IMR-90 (cell line): Measurements from ENCODE around the gene SLC17A3. TPM values are rescaled to one million over a fixed set of nuclear protein-coding genes. Genes with fewer than 3 reads are reported as not detected.

Source experiments
- ATAC-seq: fragments of 200-7000 bp; cut with Tn5 transposase; 2 replicates; pipeline ENCODE4 v1.9.1; 2020; ENCODE audit warnings: low read depth, mild to moderate bottlenecking, moderate library complexity
- BruUV-seq: library from RNA; stranded (reverse); fragments of 400-500 nt; replicated peaks from 2 replicates; lab custom pipeline; 2021; lab: Mats Ljungman, UMichigan
- CTCF ChIA-PET: fragments of 300-600 bp; formaldehyde crosslinking; extraction: SDS; loops from one replicate; lab custom pipeline; 2021; ENCODE audit warnings: antibody characterized with exemption; lab: Yijun Ruan, JAX
- POLR2A ChIA-PET: fragments of 300-600 bp; sonication (Branson Sonifier 250); formaldehyde crosslinking; loops from one replicate; lab custom pipeline; 2022; ENCODE audit warnings: antibody characterized with exemption; ENCODE audit not compliant: unreplicated experiment; lab: Charles Lee
- DNase-seq: peaks from one replicate; pipeline ENCODE4 v3.0.0; 2013
- H2AFZ ChIP-seq: replicated peaks from 2 replicates; pipeline ENCODE3; 2013; ENCODE audit warnings: low read length, mild to moderate bottlenecking; ENCODE audit not compliant: poor library complexity
- H2AK5ac ChIP-seq: 2 replicates; pipeline ENCODE4 v1.6.1; 2013; ENCODE audit warnings: low read depth, low read length, inconsistent platforms
- H2AK9ac ChIP-seq: replicated peaks from 2 replicates; pipeline ENCODE3; 2013; ENCODE audit warnings: mild to moderate bottlenecking, low read depth, low read length, moderate library complexity; ENCODE audit not compliant: poor library complexity
- H2BK120ac ChIP-seq: 2 replicates; pipeline ENCODE4 v1.6.1; 2013; ENCODE audit warnings: low read depth, low read length, inconsistent platforms
- H2BK15ac ChIP-seq: 3 replicates; pipeline ENCODE4 v1.6.1; 2013; ENCODE audit warnings: low read depth, low read length, inconsistent platforms
- H2BK20ac ChIP-seq: 2 replicates; pipeline ENCODE4 v1.6.1; 2013; ENCODE audit warnings: low read depth, mild to moderate bottlenecking, inconsistent platforms, low read length, moderate library complexity
- H2BK5ac ChIP-seq: 2 replicates; pipeline ENCODE4 v1.6.1; 2013; ENCODE audit warnings: mild to moderate bottlenecking, low read depth, low read length, inconsistent platforms; ENCODE audit not compliant: poor library complexity, severe bottlenecking
- H3K14ac ChIP-seq: replicated peaks from 2 replicates; pipeline ENCODE4 v1.6.1; 2013; ENCODE audit warnings: low read depth, low read length, inconsistent platforms
- H3K18ac ChIP-seq: 2 replicates; pipeline ENCODE4 v1.6.1; 2013; ENCODE audit warnings: low read depth, low read length, control low read depth
- H3K23ac ChIP-seq: 2 replicates; pipeline ENCODE4 v1.6.1; 2013; ENCODE audit warnings: low read depth, low read length, inconsistent platforms
- H3K27ac ChIP-seq: 2 replicates; pipeline ENCODE4 v1.5.1; 2013; ENCODE audit warnings: mild to moderate bottlenecking, control low read depth, low read length; ENCODE audit not compliant: insufficient read depth
- H3K27me3 ChIP-seq: 2 replicates; pipeline ENCODE4 v1.6.1; 2013; ENCODE audit warnings: low read length; ENCODE audit not compliant: control insufficient read depth, insufficient read depth
- H3K36me3 ChIP-seq: 2 replicates; pipeline ENCODE4 v1.6.1; 2013; ENCODE audit warnings: low read length, mixed read lengths; ENCODE audit not compliant: control insufficient read depth, insufficient read depth
- H3K4ac ChIP-seq: 2 replicates; pipeline ENCODE4 v1.6.1; 2013; ENCODE audit warnings: low read depth, low read length, inconsistent platforms
- H3K4me1 ChIP-seq: 2 replicates; pipeline ENCODE4 v1.6.1; 2013; ENCODE audit warnings: low read length, mixed read lengths; ENCODE audit not compliant: control insufficient read depth, insufficient read depth
- H3K4me2 ChIP-seq: 2 replicates; pipeline ENCODE4 v1.6.1; 2013; ENCODE audit warnings: low read depth, mild to moderate bottlenecking, control low read depth, low read length, moderate library complexity
- H3K4me3 ChIP-seq: 2 replicates; pipeline ENCODE4 v1.5.1; 2013; ENCODE audit warnings: low read depth, mild to moderate bottlenecking, control low read depth, low read length, moderate library complexity; ENCODE audit not compliant: insufficient read depth
- H3K56ac ChIP-seq: 2 replicates; pipeline ENCODE4 v1.6.1; 2013; ENCODE audit warnings: low read length, inconsistent platforms; ENCODE audit not compliant: insufficient read depth; ENCODE audit errors: extremely low read depth
- H3K79me1 ChIP-seq, 2 experiments: 2 replicates each; pipeline ENCODE4 v1.6.1; 2013; ENCODE audit warnings: low read length in 2 of 2, inconsistent platforms in 1 of 2, low read depth in 1 of 2
- H3K9ac ChIP-seq: 2 replicates; pipeline ENCODE4 v1.6.1; 2013; ENCODE audit warnings: low read depth, low read length, control low read depth
- H3K9me1 ChIP-seq: 2 replicates; pipeline ENCODE4 v1.6.1; 2013; ENCODE audit warnings: low read length, inconsistent platforms; ENCODE audit not compliant: insufficient read depth
- H3K9me3 ChIP-seq: 2 replicates; pipeline ENCODE4 v1.6.1; 2013; ENCODE audit warnings: low read length; ENCODE audit not compliant: control insufficient read depth, insufficient read depth
- H4K20me1 ChIP-seq: 2 replicates; pipeline ENCODE4 v1.6.1; 2013; ENCODE audit warnings: low read length, inconsistent platforms; ENCODE audit not compliant: insufficient read depth
- H4K5ac ChIP-seq: 2 replicates; pipeline ENCODE4 v1.6.1; 2013; ENCODE audit warnings: mild to moderate bottlenecking, low read depth, low read length, control low read depth
- H4K8ac ChIP-seq, 2 experiments: 2 replicates each; pipeline ENCODE4 v1.6.1; 2013; ENCODE audit warnings: low read depth in 2 of 2, low read length in 2 of 2, control low read depth in 1 of 2, inconsistent platforms in 1 of 2
- H4K91ac ChIP-seq: 2 replicates; pipeline ENCODE4 v1.6.1; 2013; ENCODE audit warnings: low read depth, low read length, inconsistent platforms; ENCODE audit not compliant: insufficient read depth
- BHLHE40 ChIP-seq: fragments of 150-350 bp; IDR thresholded peaks from 2 replicates; pipeline ENCODE4 v1.6.1; 2016; ENCODE audit warnings: mild to moderate bottlenecking, low read depth, low read length
- CEBPB ChIP-seq: IDR thresholded peaks from 2 replicates; pipeline ENCODE4 v1.6.1; 2012; ENCODE audit warnings: low read depth, low read length, improper control_type of control experiment
- CHD1 ChIP-seq: IDR thresholded peaks from 2 replicates; pipeline ENCODE4 v1.6.1; 2012; ENCODE audit warnings: low read depth, low read length, improper control_type of control experiment
- FOS ChIP-seq: fragments of 150-350 bp; IDR thresholded peaks from 2 replicates; pipeline ENCODE4 v1.6.1; 2016; ENCODE audit warnings: low read depth, low read length
- MAFK ChIP-seq: IDR thresholded peaks from 2 replicates; pipeline ENCODE4 v1.6.1; 2012; ENCODE audit warnings: low read depth, low read length, improper control_type of control experiment
- MAZ ChIP-seq: IDR thresholded peaks from 2 replicates; pipeline ENCODE4 v1.6.1; 2012; ENCODE audit warnings: low read depth, mild to moderate bottlenecking, low read length, improper control_type of control experiment, moderate library complexity, borderline replicate concordance
- MXI1 ChIP-seq: IDR thresholded peaks from 2 replicates; pipeline ENCODE4 v1.6.1; 2012; ENCODE audit warnings: low read depth, mild to moderate bottlenecking, low read length, moderate library complexity, borderline replicate concordance
- NFE2L2 ChIP-seq: fragments of 150-350 bp; IDR thresholded peaks from 2 replicates; pipeline ENCODE4 v1.6.1; 2016; ENCODE audit warnings: low read depth, mild to moderate bottlenecking, low read length
- POLR2A ChIP-seq: IDR thresholded peaks from 2 replicates; pipeline ENCODE4 v1.6.1; 2012; ENCODE audit warnings: mild to moderate bottlenecking, low read depth, low read length
- RAD21 ChIP-seq: IDR thresholded peaks from 2 replicates; pipeline ENCODE4 v1.6.1; 2012; ENCODE audit warnings: low read length, improper control_type of control experiment
- RCOR1 ChIP-seq: IDR thresholded peaks from 2 replicates; pipeline ENCODE4 v1.6.1; 2012; ENCODE audit warnings: mild to moderate bottlenecking, low read length, improper control_type of control experiment; ENCODE audit not compliant: insufficient replicate concordance
- RFX5 ChIP-seq: IDR thresholded peaks from 2 replicates; pipeline ENCODE4 v1.8.0; 2012; ENCODE audit warnings: low read depth, mild to moderate bottlenecking, low read length, moderate library complexity
- SMC3 ChIP-seq: fragments of 150-350 bp; IDR thresholded peaks from 2 replicates; pipeline ENCODE4 v1.6.1; 2016; ENCODE audit warnings: low read depth, mild to moderate bottlenecking, antibody characterized with exemption, low read length, moderate library complexity
- WGBS, 2 experiments: methylation state at CpG; one replicate each; pipeline versions ENCODE4 v1.1.5 to v1.1.7; 2013; ENCODE audit warnings: missing lambda C conversion rate in 2 of 2; ENCODE audit not compliant: insufficient read length in 1 of 2; ENCODE audit errors: extremely low coverage in 2 of 2; 5-methylcytosine and 5-hydroxymethylcytosine counted together
- dilution Hi-C: fragments of 300-500 bp; cut with HindIII; formaldehyde crosslinking; loops from one replicate; pipeline ENCODE4 v1.14.3; 2018; ENCODE audit warnings: low sequenced_read_pairs; ENCODE audit not compliant: unreplicated experiment
- in situ Hi-C: fragments of 300-500 bp; cut with MboI; formaldehyde crosslinking; loops from 3 replicates; pipeline ENCODE4 v1.14.3; 2019; ENCODE audit warnings: low sequenced_read_pairs, inconsistent platforms, mixed read lengths
- intact Hi-C: fragments of 100-400 bp; cut with micrococcal nuclease; formaldehyde crosslinking; loops from 2 replicates; pipeline ENCODE4 v1.10.0; 2022
- polyA plus RNA-seq, 3 experiments: library from polyadenylated mRNA; depleted of rRNA; stranded (reverse); fragments of >200 nt; gene quantifications; 2 replicates each; pipeline ENCODE4 v1.2.3, GENCODE V29; 2012; ENCODE audit warnings: low replicate concordance in 1 of 3
- total RNA-seq: library from RNA; depleted of rRNA; stranded (reverse); fragments of >200 nt; gene quantifications from 2 replicates; pipeline ENCODE4 v1.2.3, GENCODE V29; 2012
- TF ChIP-seq, protein P1 (sequence below): fragments of 150-350 bp; IDR thresholded peaks from 2 replicates; pipeline ENCODE4 v1.6.1; 2016; ENCODE audit warnings: low read depth, mild to moderate bottlenecking, low read length, moderate library complexity, borderline replicate concordance
- TF ChIP-seq, protein P2 (sequence below): fragments of 150-350 bp; IDR thresholded peaks from 2 replicates; pipeline ENCODE4 v1.6.1; 2017; ENCODE audit warnings: mild to moderate bottlenecking, antibody characterized with exemption, low read length, low read depth
- TF ChIP-seq, protein P3 (sequence below): conservative IDR thresholded peaks from 2 replicates; pipeline ENCODE4 v1.5.1; 2012; ENCODE audit warnings: mild to moderate bottlenecking, low read depth, low read length, improper control_type of control experiment

The SLC17A3 gene
- total and polyA plus RNA-seq, 2 of the 4 experiments (the other 2 are of a cell fraction): not detected

DNA sequence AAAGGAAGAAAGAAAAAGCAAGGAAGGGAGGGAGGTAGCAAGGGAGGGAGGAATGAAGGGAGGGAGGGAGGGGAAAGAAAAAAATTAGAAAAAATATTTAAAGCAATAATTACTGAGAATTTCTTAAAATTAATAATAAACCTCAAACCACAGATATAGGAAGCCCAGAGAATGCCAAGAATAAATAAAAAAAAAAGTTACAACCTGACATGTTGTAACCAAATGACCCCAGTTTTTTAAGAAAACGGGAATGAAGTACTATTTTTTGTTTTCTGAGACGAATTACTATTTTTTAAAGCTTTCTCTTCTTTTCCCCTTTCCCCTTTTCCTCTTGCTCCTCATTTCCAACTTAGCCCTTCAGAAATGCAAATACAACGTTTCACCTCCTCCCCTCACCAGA is 58.8 kb downstream of the SLC17A3 start:
- Histone ChIP-seq H3K23ac (no peak overlapping the region), H2BK20ac (no peak overlapping the region), H4K5ac (no peak overlapping the region), H2BK5ac (no peak overlapping the region), H3K27me3 (no peaks in the 10 kb centered on the region), H3K79me1 (no peaks in the 10 kb centered on the region), H3K9me3 (no peaks in the 10 kb centered on the region), H3K14ac (no peak overlapping the region), H3K4me2 (no peak overlapping the region), H2AK5ac (no peak overlapping the region), H3K9me1 (no peaks in the 10 kb centered on the region), H3K4me1 (no peaks in the 10 kb centered on the region), H3K56ac (no peak overlapping the region), H3K18ac (no peak overlapping the region), H4K91ac (no peak overlapping the region), H2BK15ac (no peak overlapping the region), H4K8ac (no peak overlapping the region), H3K4ac (no peak overlapping the region), H2AK9ac (no peak overlapping the region), H2AFZ (no peak overlapping the region), H3K27ac (no peak overlapping the region), H3K36me3 (no peaks in the 10 kb centered on the region), H3K4me3 (no peak overlapping the region), H2BK120ac (no peak overlapping the region), H4K20me1 (no peaks in the 10 kb centered on the region), H3K9ac (no peak overlapping the region)
- dilution Hi-C loops (no loop called here), in situ Hi-C loops (no loop called here), intact Hi-C loops (no loop called here)
- no peak for TF ChIP-seq FOS
- no peak for TF ChIP-seq MAZ
- no peak for TF ChIP-seq CEBPB
- TF ChIP-seq RFX5: no peak
- TF ChIP-seq, protein P1, sequence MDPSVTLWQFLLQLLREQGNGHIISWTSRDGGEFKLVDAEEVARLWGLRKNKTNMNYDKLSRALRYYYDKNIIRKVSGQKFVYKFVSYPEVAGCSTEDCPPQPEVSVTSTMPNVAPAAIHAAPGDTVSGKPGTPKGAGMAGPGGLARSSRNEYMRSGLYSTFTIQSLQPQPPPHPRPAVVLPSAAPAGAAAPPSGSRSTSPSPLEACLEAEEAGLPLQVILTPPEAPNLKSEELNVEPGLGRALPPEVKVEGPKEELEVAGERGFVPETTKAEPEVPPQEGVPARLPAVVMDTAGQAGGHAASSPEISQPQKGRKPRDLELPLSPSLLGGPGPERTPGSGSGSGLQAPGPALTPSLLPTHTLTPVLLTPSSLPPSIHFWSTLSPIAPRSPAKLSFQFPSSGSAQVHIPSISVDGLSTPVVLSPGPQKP: no peak
- TF ChIP-seq MXI1: no peak
- TF ChIP-seq, protein P2, sequence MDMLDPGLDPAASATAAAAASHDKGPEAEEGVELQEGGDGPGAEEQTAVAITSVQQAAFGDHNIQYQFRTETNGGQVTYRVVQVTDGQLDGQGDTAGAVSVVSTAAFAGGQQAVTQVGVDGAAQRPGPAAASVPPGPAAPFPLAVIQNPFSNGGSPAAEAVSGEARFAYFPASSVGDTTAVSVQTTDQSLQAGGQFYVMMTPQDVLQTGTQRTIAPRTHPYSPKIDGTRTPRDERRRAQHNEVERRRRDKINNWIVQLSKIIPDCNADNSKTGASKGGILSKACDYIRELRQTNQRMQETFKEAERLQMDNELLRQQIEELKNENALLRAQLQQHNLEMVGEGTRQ: no peak
- TF ChIP-seq SMC3: no peak
- TF ChIP-seq RAD21: no peak
- no peak for TF ChIP-seq MAFK
- no peak for TF ChIP-seq RCOR1
- TF ChIP-seq BHLHE40: no peak
- TF ChIP-seq POLR2A: no peak
- TF ChIP-seq NFE2L2: no peak
- TF ChIP-seq, protein P3, sequence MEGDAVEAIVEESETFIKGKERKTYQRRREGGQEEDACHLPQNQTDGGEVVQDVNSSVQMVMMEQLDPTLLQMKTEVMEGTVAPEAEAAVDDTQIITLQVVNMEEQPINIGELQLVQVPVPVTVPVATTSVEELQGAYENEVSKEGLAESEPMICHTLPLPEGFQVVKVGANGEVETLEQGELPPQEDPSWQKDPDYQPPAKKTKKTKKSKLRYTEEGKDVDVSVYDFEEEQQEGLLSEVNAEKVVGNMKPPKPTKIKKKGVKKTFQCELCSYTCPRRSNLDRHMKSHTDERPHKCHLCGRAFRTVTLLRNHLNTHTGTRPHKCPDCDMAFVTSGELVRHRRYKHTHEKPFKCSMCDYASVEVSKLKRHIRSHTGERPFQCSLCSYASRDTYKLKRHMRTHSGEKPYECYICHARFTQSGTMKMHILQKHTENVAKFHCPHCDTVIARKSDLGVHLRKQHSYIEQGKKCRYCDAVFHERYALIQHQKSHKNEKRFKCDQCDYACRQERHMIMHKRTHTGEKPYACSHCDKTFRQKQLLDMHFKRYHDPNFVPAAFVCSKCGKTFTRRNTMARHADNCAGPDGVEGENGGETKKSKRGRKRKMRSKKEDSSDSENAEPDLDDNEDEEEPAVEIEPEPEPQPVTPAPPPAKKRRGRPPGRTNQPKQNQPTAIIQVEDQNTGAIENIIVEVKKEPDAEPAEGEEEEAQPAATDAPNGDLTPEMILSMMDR: no peak
- no peak for TF ChIP-seq CHD1
- no peak for ATAC-seq
- no TSS peak for BruUV-seq
- POLR2A ChIA-PET: no interaction called here
- CTCF ChIA-PET: no interaction called here
- 0% methylated on average over 1 of the region's 3 CpGs; no CpG with 5 or more reads in 1 of the 2 experiments for WGBS, 2 experiments
- DNase-seq: no peak
